ENCODE data around the gene OST4.
"Not testable (repeated sequence)": the region's sequence is repeated elsewhere in the genome, so short reads cannot be mapped to it uniquely, and the experiment has no call there.

GRCh38 chr2:27119330-27119670, 47.8 kb upstream of the OST4 start:
- not testable (repeated sequence) for TF ChIP-seq CTCF (IDR thresholded peaks at IDR 0.05; ENCODE audit: low read depth, low read length); EZH2phosphoT487 (IDR thresholded peaks at IDR 0.05; ENCODE audit: low read depth)
